GM12872 (cell line): ENCODE data around the gene TERT.

Experiments
- CTCF ChIP-seq: IDR thresholded peaks from 3 replicates; pipeline ENCODE4 v1.5.1; 2011; ENCODE audit warnings: low read depth, mild to moderate bottlenecking, low read length, moderate library complexity; ENCODE audit not compliant: insufficient read depth

The TERT gene

GRCh38 chr5:1221721-1222120 is 73.1 kb downstream of the TERT start:
- TF ChIP-seq CTCF = no peak

- TF ChIP-seq CTCF = no peak
Measured at GRCh38 chr5:1220831-1221230, 74.0 kb downstream of the TERT start.

- no peak for TF ChIP-seq CTCF
Measured at GRCh38 chr5:1220351-1220750, 74.5 kb downstream of the TERT start.

- no peak for TF ChIP-seq CTCF
Measured at GRCh38 chr5:1219768-1220100, 75.1 kb downstream of the TERT start.

- no peak for TF ChIP-seq CTCF
Measured at GRCh38 chr5:1219098-1219767, 75.6 kb downstream of the TERT start.

GRCh38 chr5:1218351-1219080 is 76.4 kb downstream of the TERT start:
- no peak for TF ChIP-seq CTCF

- no peak for TF ChIP-seq CTCF
Measured at GRCh38 chr5:1217596-1218206, 77.2 kb downstream of the TERT start.
